Measurements from ENCODE around the gene PACS1.

DNA sequence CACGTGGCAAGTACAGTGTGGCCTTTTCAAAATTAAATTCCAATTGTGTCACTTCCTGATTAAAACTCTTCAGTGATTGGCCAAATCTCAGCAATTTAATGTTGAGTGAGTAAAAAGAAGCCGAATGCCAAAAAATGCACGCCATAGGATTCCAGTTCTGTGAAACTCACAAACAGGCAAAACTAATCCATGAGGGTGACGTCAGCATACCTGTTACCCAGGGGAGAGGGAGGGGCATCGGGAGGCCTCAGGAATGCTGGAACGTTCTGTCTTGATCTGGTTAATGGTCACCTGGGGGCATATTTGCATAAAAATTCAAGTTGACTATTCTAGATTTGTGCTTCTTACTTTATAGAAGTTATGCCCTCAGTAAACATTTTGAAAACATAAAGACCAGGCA lies 158.4 kb downstream of the PACS1 start:
- TF ChIP-seq, protein P1, sequence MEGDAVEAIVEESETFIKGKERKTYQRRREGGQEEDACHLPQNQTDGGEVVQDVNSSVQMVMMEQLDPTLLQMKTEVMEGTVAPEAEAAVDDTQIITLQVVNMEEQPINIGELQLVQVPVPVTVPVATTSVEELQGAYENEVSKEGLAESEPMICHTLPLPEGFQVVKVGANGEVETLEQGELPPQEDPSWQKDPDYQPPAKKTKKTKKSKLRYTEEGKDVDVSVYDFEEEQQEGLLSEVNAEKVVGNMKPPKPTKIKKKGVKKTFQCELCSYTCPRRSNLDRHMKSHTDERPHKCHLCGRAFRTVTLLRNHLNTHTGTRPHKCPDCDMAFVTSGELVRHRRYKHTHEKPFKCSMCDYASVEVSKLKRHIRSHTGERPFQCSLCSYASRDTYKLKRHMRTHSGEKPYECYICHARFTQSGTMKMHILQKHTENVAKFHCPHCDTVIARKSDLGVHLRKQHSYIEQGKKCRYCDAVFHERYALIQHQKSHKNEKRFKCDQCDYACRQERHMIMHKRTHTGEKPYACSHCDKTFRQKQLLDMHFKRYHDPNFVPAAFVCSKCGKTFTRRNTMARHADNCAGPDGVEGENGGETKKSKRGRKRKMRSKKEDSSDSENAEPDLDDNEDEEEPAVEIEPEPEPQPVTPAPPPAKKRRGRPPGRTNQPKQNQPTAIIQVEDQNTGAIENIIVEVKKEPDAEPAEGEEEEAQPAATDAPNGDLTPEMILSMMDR (IDR thresholded peaks at IDR 0.05; ENCODE audit: low read length): no peak
- no peak for TF ChIP-seq EZH2 (IDR thresholded peaks at IDR 0.05; ENCODE audit: borderline replicate concordance, low read length)

Data from OCI-LY1 (cell line).